ENCODE results near the gene PWWP2B. TPM values are rescaled to one million over a fixed set of nuclear protein-coding genes. Genes with fewer than 3 reads are reported as not detected.

PWWP2B gene
- total RNA-seq, 4 donors from 2014 or later, result 11.8 to 25.5 (median 14.3) TPM

DNA sequence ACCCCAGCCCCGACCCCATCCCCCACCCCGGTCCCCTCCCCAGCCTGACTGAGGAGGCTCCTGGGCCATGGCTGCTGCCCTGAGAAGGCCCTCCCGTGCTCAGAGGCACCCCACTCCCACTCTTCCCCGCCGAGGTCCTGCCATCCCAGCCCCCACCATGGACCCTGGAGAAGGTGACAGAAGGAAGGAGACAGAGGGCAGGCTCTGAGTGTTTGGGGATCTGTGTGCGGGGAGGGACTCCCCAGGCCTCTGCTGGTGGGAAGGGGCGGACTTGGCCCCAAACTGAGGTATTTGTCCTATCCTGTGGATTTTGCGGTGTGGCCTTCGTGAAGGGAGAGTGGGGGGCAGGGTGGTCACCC, 53.4 kb downstream of the PWWP2B start:
- WGBS, result 82% methylated on average over 6 of the region's 9 CpGs
- no peak for DNase-seq (ENCODE audit: extremely low spot score)
- no peaks in the 10 kb centered on the region for H3K9me3 ChIP-seq
- H3K4me3 ChIP-seq, result no peak overlapping the region
- H3K27ac ChIP-seq (replicated peaks in 1 of 4), result no peak overlapping the region
- H3K27me3 ChIP-seq, result no peaks in the 10 kb centered on the region
- TF ChIP-seq POLR2A (IDR thresholded peaks at IDR 0.05; ENCODE audit: low read depth), result no peak
- TF ChIP-seq POLR2AphosphoS5 (IDR thresholded peaks at IDR 0.05), result no peak
- no peak for TF ChIP-seq EP300 (IDR thresholded peaks at IDR 0.05)
- TF ChIP-seq, protein P1, sequence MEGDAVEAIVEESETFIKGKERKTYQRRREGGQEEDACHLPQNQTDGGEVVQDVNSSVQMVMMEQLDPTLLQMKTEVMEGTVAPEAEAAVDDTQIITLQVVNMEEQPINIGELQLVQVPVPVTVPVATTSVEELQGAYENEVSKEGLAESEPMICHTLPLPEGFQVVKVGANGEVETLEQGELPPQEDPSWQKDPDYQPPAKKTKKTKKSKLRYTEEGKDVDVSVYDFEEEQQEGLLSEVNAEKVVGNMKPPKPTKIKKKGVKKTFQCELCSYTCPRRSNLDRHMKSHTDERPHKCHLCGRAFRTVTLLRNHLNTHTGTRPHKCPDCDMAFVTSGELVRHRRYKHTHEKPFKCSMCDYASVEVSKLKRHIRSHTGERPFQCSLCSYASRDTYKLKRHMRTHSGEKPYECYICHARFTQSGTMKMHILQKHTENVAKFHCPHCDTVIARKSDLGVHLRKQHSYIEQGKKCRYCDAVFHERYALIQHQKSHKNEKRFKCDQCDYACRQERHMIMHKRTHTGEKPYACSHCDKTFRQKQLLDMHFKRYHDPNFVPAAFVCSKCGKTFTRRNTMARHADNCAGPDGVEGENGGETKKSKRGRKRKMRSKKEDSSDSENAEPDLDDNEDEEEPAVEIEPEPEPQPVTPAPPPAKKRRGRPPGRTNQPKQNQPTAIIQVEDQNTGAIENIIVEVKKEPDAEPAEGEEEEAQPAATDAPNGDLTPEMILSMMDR (IDR thresholded peaks at IDR 0.05), result no peak
- intact Hi-C loops (cut with DNase I), result no loop called here
- H3K4me1 ChIP-seq, result peaks cover 28 to 49% (median 44%) of the 10 kb centered on the region in 4 donors
- H3K36me3 ChIP-seq, result no peaks in the 10 kb centered on the region

DNA sequence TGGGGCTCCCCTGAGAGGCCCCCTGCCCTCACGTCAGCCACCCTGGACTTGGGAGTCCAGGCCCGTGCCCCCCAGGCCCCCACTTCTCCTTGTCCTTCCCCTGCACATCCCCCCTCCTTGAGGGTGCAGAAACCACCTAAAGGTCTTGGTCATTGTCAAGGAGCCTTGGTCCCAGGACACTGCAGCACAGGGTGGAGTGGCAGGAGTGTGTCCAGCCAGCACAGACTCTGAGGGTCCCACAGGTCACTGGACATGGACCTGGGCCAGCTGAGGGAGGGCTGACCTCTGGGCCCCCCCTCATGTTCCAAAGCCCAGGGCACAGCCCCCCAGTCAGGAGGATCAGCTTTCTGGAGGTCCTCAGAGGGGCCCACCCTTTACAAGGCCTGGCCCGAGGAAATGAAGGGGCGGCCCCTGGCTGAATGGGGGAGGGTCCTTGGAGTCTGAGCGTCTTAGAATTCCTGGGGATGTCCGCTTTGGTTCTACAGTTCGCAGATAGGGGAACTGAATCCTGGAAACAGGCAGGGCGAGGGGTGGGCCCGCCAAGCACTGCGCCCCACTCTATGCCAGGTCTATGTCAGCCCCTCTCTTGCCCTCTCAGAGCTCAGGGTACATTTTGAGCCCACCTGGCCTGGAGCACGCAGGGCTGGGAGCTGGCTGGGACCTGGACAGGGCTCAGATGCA, 54.0 kb downstream of the PWWP2B start:
- no peak for TF ChIP-seq POLR2A (IDR thresholded peaks at IDR 0.05; ENCODE audit: low read depth)
- no peak for DNase-seq (ENCODE audit: extremely low spot score)
- H3K9me3 ChIP-seq, result no peaks in the 10 kb centered on the region
- 82% methylated on average over 10 of the region's 11 CpGs for WGBS
- H3K36me3 ChIP-seq, result no peaks in the 10 kb centered on the region
- intact Hi-C loops (cut with DNase I), result no loop called here
- H3K27me3 ChIP-seq, result no peaks in the 10 kb centered on the region
- no peak overlapping the region for H3K27ac ChIP-seq (replicated peaks in 1 of 4)
- H3K4me1 ChIP-seq, result peaks cover 28 to 49% (median 44%) of the 10 kb centered on the region in 4 donors
- no peak overlapping the region for H3K4me3 ChIP-seq

DNA sequence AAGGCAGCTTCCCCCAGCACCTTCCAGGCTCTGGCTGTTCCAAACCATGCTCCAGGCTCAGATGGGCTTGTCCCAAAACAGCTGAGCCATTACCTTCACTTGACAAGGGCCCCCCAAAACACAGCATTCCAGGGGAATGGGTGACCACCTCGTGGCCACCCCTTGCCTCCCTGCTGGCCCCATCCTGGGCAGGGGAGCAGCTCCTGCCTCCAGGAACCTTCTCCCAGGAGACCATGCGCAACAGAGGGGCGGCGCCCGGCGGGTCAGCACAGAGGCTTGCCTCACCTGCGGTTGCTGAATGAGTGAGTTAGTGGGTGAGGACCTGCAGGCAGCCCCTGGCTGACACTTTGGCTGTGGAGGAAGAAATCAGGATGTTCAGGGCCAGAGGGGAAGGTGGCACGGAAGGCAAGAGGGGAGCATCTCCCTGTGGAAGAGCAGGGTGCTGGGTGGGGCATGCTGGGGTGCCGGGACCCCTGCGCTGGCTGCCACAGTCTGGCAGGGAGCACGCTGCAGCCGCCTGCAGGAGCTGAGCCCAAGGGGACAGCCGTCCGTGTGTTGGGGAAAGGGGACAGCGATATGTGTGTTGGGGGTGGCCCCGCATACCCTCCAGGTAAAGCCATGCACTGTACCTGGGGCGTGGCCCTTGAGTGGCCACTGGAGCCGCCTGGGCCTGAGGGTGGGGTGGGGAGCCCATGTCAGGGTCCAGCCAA, 54.7 kb downstream of the PWWP2B start:
- Histone ChIP-seq H3K36me3 (no peaks in the 10 kb centered on the region), H3K4me1 (peaks cover 25 to 44% (median 41%) of the 10 kb centered on the region in 4 donors), H3K9me3 (no peaks in the 10 kb centered on the region), H3K27me3 (peaks cover 0 to 3% (median 0%) of the 10 kb centered on the region in 4 donors), H3K4me3 (no peak overlapping the region), H3K27ac (replicated peaks in 1 of 4) (peak overlapping the region in 1 of 4 donors; percentile 26)
- 90% methylated on average over 15 of the region's 18 CpGs for WGBS
- no peak for TF ChIP-seq POLR2A (IDR thresholded peaks at IDR 0.05; ENCODE audit: low read depth)
- TF ChIP-seq, protein P1 (IDR thresholded peaks at IDR 0.05), result no peak
- TF ChIP-seq EP300 (IDR thresholded peaks at IDR 0.05), result no peak
- TF ChIP-seq POLR2AphosphoS5 (IDR thresholded peaks at IDR 0.05), result no peak
- intact Hi-C loops (cut with DNase I), result loop anchor here (2.0 kb wide), 1 partner anchor 227 kb away; no protein-coding TSS in a partner anchor
- no peak for DNase-seq (ENCODE audit: extremely low spot score)

DNA sequence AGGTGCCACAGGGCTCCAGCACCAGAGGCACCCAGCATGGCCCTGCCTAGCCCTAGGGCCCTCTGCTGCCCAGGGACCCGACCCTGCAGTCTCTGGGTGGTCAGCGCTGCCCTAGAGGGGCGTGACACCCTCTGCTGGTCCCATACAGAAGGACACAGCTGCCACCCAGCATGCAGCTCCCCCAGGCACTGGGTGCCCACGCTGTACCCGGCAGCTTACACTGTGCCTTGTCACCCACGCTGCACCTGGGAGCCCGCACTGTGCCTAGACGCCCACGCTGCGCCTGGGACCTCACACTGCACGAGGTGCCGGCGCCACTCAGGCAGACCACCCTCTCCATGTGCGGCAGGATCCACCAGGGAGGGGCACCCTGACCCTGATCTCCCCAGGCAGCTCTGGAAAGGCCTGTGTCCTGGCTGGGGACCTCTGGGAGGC, 55.2 kb downstream of the PWWP2B start:
- intact Hi-C loops (cut with DNase I), result loop anchor here (2.0 kb wide), 1 partner anchor 227 kb away; no protein-coding TSS in a partner anchor
- Histone ChIP-seq H3K36me3 (no peaks in the 10 kb centered on the region), H3K27ac (replicated peaks in 1 of 4) (peak overlapping the region in 2 of 4 donors; percentile 26 to 40), H3K4me1 (peaks cover 19 to 39% (median 36%) of the 10 kb centered on the region in 4 donors), H3K9me3 (no peaks in the 10 kb centered on the region), H3K4me3 (no peak overlapping the region), H3K27me3 (peaks cover 0 to 9% (median 0%) of the 10 kb centered on the region in 4 donors)
- TF ChIP-seq, protein P1 (IDR thresholded peaks at IDR 0.05), result peak; percentile 8 to 32 (median 23)
- TF ChIP-seq POLR2AphosphoS5 (IDR thresholded peaks at IDR 0.05), result no peak
- DNase-seq (ENCODE audit: extremely low spot score), result no peak
- no CpG with 5 or more reads among the region's 14 CpGs for WGBS

Data from esophagus muscularis mucosa (tissue), 4 donors.